ENCODE data around the gene SPAG16. TPM values are rescaled to one million over a fixed set of nuclear protein-coding genes. Genes with fewer than 3 reads are reported as not detected.

The SPAG16 gene
- total RNA-seq, 1 experiment from 2014 or later: 16.0 TPM

DNA sequence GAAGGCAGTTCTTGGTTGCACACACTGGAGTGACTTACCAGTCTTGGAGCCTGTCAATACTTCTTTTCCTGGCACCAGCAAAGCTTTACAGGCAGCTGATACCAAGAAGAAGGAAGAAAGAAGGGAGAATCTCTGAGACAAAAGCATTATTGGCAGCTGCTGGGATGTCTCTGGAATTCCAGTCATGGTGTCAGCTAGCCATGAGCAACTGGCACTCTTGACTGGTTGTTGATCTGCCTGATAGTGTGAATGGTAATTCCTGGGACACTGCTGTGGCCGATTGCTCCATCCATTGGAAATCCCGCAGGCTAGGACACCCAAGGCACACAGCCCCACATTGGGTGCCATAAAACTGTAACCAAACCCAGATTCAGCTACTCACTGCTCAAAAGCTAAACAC, 17.8 kb upstream of the SPAG16 start:
- CTCF ChIA-PET: no interaction called here
- H3K9me3 Mint-ChIP-seq: no peaks in the 10 kb centered on the region
- DNase-seq (ENCODE audit: low spot score): no peak
- no peak overlapping the region for H3K27ac Mint-ChIP-seq
- no peak overlapping the region for H3K4me3 Mint-ChIP-seq
- POLR2A ChIA-PET: no interaction called here
- no peaks in the 10 kb centered on the region for H3K36me3 Mint-ChIP-seq
- H3K27me3 Mint-ChIP-seq (ENCODE audit: low read depth): no peaks in the 10 kb centered on the region
- TF ChIP-seq, protein P1, sequence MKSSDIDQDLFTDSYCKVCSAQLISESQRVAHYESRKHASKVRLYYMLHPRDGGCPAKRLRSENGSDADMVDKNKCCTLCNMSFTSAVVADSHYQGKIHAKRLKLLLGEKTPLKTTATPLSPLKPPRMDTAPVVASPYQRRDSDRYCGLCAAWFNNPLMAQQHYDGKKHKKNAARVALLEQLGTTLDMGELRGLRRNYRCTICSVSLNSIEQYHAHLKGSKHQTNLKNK (CRISPR knock-in tag; IDR thresholded peaks at IDR 0.05): no peak
- TF ChIP-seq TEAD1 (CRISPR knock-in tag; IDR thresholded peaks at IDR 0.05) (no peak), NFE2L1 (CRISPR knock-in tag; IDR thresholded peaks at IDR 0.05) (no peak)
- TF ChIP-seq, protein P2, sequence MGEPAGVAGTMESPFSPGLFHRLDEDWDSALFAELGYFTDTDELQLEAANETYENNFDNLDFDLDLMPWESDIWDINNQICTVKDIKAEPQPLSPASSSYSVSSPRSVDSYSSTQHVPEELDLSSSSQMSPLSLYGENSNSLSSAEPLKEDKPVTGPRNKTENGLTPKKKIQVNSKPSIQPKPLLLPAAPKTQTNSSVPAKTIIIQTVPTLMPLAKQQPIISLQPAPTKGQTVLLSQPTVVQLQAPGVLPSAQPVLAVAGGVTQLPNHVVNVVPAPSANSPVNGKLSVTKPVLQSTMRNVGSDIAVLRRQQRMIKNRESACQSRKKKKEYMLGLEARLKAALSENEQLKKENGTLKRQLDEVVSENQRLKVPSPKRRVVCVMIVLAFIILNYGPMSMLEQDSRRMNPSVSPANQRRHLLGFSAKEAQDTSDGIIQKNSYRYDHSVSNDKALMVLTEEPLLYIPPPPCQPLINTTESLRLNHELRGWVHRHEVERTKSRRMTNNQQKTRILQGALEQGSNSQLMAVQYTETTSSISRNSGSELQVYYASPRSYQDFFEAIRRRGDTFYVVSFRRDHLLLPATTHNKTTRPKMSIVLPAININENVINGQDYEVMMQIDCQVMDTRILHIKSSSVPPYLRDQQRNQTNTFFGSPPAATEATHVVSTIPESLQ (CRISPR knock-in tag; IDR thresholded peaks at IDR 0.05): no peak
- TF ChIP-seq, protein P3, sequence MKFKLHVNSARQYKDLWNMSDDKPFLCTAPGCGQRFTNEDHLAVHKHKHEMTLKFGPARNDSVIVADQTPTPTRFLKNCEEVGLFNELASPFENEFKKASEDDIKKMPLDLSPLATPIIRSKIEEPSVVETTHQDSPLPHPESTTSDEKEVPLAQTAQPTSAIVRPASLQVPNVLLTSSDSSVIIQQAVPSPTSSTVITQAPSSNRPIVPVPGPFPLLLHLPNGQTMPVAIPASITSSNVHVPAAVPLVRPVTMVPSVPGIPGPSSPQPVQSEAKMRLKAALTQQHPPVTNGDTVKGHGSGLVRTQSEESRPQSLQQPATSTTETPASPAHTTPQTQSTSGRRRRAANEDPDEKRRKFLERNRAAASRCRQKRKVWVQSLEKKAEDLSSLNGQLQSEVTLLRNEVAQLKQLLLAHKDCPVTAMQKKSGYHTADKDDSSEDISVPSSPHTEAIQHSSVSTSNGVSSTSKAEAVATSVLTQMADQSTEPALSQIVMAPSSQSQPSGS (CRISPR knock-in tag; IDR thresholded peaks at IDR 0.05; ENCODE audit: borderline replicate concordance, low read depth): no peak
- no peak for ATAC-seq
- H3K4me1 Mint-ChIP-seq: peaks cover 8% of the 10 kb centered on the region

DNA sequence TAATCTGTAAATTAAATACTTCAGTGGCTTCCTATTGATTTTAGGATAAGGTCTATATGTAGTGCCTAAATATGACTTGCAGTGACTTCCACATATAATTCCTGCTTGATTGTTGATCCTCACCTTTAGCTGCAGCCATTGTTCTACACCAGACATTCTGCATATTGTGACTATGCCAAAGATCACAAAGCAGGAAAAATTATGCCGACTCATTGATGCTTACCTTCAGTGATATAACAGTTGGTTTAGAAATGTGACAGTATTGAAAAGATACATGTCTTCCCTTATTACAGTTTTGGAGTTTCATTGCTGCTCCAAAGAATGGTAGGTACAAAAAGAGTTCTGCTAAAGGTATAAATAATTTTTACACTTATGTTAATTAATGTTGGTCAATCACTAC, 12.3 kb upstream of the SPAG16 start:
- CTCF ChIA-PET: no interaction called here
- DNase-seq (ENCODE audit: low spot score) (no peak), ATAC-seq (no peak)
- H3K4me1 Mint-ChIP-seq: no peaks in the 10 kb centered on the region
- H3K36me3 Mint-ChIP-seq: peaks cover 10% of the 10 kb centered on the region
- no peaks in the 10 kb centered on the region for H3K27me3 Mint-ChIP-seq (ENCODE audit: low read depth)
- H3K4me3 Mint-ChIP-seq: no peak overlapping the region
- H3K9me3 Mint-ChIP-seq: peaks cover 17% of the 10 kb centered on the region
- TF ChIP-seq, protein P4, sequence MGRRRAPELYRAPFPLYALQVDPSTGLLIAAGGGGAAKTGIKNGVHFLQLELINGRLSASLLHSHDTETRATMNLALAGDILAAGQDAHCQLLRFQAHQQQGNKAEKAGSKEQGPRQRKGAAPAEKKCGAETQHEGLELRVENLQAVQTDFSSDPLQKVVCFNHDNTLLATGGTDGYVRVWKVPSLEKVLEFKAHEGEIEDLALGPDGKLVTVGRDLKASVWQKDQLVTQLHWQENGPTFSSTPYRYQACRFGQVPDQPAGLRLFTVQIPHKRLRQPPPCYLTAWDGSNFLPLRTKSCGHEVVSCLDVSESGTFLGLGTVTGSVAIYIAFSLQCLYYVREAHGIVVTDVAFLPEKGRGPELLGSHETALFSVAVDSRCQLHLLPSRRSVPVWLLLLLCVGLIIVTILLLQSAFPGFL (CRISPR knock-in tag; IDR thresholded peaks at IDR 0.05; ENCODE audit: borderline replicate concordance): no peak
- TF ChIP-seq, protein P5, sequence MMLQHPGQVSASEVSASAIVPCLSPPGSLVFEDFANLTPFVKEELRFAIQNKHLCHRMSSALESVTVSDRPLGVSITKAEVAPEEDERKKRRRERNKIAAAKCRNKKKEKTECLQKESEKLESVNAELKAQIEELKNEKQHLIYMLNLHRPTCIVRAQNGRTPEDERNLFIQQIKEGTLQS (CRISPR knock-in tag; conservative IDR thresholded peaks at IDR 0.05): no peak
- TF ChIP-seq, protein P6, sequence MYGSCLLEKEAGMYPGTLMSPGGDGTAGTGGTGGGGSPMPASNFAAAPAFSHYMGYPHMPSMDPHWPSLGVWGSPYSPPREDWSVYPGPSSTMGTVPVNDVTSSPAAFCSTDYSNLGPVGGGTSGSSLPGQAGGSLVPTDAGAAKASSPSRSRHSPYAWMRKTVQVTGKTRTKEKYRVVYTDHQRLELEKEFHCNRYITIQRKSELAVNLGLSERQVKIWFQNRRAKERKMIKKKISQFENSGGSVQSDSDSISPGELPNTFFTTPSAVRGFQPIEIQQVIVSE (CRISPR knock-in tag; IDR thresholded peaks at IDR 0.05; ENCODE audit: borderline replicate concordance): no peak
- TF ChIP-seq IRF2 (CRISPR knock-in tag; IDR thresholded peaks at IDR 0.05; ENCODE audit: borderline replicate concordance, low read depth) (no peak), NR2C2 (CRISPR knock-in tag; IDR thresholded peaks at IDR 0.05) (no peak), TEAD1 (CRISPR knock-in tag; IDR thresholded peaks at IDR 0.05) (no peak), TEAD4 (CRISPR knock-in tag; IDR thresholded peaks at IDR 0.05) (no peak), ZNF396 (CRISPR knock-in tag; IDR thresholded peaks at IDR 0.05; ENCODE audit: borderline replicate concordance) (no peak)
- TF ChIP-seq, protein P7, sequence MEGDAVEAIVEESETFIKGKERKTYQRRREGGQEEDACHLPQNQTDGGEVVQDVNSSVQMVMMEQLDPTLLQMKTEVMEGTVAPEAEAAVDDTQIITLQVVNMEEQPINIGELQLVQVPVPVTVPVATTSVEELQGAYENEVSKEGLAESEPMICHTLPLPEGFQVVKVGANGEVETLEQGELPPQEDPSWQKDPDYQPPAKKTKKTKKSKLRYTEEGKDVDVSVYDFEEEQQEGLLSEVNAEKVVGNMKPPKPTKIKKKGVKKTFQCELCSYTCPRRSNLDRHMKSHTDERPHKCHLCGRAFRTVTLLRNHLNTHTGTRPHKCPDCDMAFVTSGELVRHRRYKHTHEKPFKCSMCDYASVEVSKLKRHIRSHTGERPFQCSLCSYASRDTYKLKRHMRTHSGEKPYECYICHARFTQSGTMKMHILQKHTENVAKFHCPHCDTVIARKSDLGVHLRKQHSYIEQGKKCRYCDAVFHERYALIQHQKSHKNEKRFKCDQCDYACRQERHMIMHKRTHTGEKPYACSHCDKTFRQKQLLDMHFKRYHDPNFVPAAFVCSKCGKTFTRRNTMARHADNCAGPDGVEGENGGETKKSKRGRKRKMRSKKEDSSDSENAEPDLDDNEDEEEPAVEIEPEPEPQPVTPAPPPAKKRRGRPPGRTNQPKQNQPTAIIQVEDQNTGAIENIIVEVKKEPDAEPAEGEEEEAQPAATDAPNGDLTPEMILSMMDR (IDR thresholded peaks at IDR 0.05): no peak
- POLR2A ChIA-PET: no interaction called here
- no peak overlapping the region for H3K27ac Mint-ChIP-seq

DNA sequence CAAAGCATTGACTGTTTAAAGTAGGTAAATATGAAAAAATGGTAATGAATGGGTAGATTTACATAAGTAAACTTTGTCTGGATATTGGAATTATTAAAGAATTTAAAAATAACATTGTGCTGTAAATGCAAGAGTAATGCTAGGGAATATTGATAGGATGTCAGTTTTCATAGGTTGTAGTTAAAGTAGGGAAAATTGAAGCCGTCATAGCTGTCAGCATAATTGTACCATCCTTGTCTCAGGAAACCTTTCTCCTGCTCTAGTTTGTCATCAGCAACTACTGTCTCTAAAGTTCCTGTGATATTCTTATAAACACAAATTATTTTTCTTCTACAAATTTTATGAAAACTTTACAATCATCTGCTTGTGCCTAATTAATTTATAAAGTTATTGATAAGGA, 10.1 kb upstream of the SPAG16 start:
- H3K4me1 Mint-ChIP-seq: no peaks in the 10 kb centered on the region
- H3K9me3 Mint-ChIP-seq: peaks cover 39% of the 10 kb centered on the region
- ATAC-seq (no peak), DNase-seq (ENCODE audit: low spot score) (no peak)
- H3K27me3 Mint-ChIP-seq (ENCODE audit: low read depth): no peaks in the 10 kb centered on the region
- H3K27ac Mint-ChIP-seq: no peak overlapping the region
- no peak overlapping the region for H3K4me3 Mint-ChIP-seq
- no peak for TF ChIP-seq TEAD1 (CRISPR knock-in tag; IDR thresholded peaks at IDR 0.05)
- TF ChIP-seq, protein P8, sequence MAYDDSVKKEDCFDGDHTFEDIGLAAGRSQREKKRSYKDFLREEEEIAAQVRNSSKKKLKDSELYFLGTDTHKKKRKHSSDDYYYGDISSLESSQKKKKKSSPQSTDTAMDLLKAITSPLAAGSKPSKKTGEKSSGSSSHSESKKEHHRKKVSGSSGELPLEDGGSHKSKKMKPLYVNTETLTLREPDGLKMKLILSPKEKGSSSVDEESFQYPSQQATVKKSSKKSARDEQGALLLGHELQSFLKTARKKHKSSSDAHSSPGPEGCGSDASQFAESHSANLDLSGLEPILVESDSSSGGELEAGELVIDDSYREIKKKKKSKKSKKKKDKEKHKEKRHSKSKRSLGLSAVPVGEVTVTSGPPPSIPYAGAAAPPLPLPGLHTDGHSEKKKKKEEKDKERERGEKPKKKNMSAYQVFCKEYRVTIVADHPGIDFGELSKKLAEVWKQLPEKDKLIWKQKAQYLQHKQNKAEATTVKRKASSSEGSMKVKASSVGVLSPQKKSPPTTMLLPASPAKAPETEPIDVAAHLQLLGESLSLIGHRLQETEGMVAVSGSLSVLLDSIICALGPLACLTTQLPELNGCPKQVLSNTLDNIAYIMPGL (CRISPR knock-in tag; IDR thresholded peaks at IDR 0.05): no peak
- TF ChIP-seq, protein P5 (CRISPR knock-in tag; conservative IDR thresholded peaks at IDR 0.05): no peak
- TF ChIP-seq ZNF671 (CRISPR knock-in tag; IDR thresholded peaks at IDR 0.05): no peak
- H3K36me3 Mint-ChIP-seq: peaks cover 24% of the 10 kb centered on the region
- ChIA-PET CTCF (no interaction called here), POLR2A (no interaction called here)
